Endothelial cell of umbilical vein (primary cell): ENCODE results near the gene ZNF652. TPM values are rescaled to one million over a fixed set of nuclear protein-coding genes. Genes with fewer than 3 reads are reported as not detected.
A peak's percentile ranks its signal among the peaks of the same experiment; 100 is the strongest.

Source experiments
- BruUV-seq: library from RNA; stranded (reverse); fragments of 400-500 nt; replicated peaks from 2 replicates; lab custom pipeline; 2021; lab: Mats Ljungman, UMichigan
- CTCF ChIA-PET: fragments of 300-600, 350-600 bp; sonication (Branson Sonifier 250); formaldehyde crosslinking; loops from one replicate; lab custom pipeline; 2021; ENCODE audit warnings: antibody characterized with exemption, inconsistent platforms; lab: Charles Lee
- POLR2A ChIA-PET: fragments of 300-600, 350-600 bp; sonication (Branson Sonifier 250); formaldehyde crosslinking; loops from one replicate; lab custom pipeline; 2021; ENCODE audit warnings: antibody characterized with exemption, inconsistent platforms; lab: Charles Lee
- DNase-seq: peaks from one replicate; pipeline ENCODE4 v3.0.0-alpha.2; 2011; ENCODE audit warnings: low read depth, low spot score
- FAIRE-seq: peaks from 2 replicates; lab custom pipeline; 2011; peaks lifted over from hg19 to GRCh38; lab: Jason Lieb, UNC
- H2AFZ ChIP-seq: 2 replicates; pipeline ENCODE4 v1.6.0; 2012; ENCODE audit warnings: low read depth, low read length, control low read depth, inconsistent platforms
- H3K27ac ChIP-seq: 2 replicates; pipeline ENCODE4 v1.5.1; 2011; ENCODE audit warnings: low read depth, mild to moderate bottlenecking, control low read depth, low read length, moderate library complexity; ENCODE audit not compliant: insufficient read depth
- H3K27me3 ChIP-seq, 2 experiments: 2 replicates each; pipeline versions ENCODE4 v1.6.0 to v1.6.1; 2011; ENCODE audit warnings: low read length in 2 of 2, mixed read lengths in 1 of 2; ENCODE audit not compliant: control insufficient read depth in 2 of 2, insufficient read depth in 2 of 2
- H3K36me3 ChIP-seq, 2 experiments: 2 replicates in 1 of 2; 3 replicates in 1 of 2; pipeline ENCODE4 v1.5.1; 2011; ENCODE audit warnings: low read length in 2 of 2, mild to moderate bottlenecking in 1 of 2, moderate library complexity in 1 of 2; ENCODE audit not compliant: control insufficient read depth in 2 of 2, insufficient read depth in 2 of 2; ENCODE audit errors: extremely low read depth in 1 of 2
- H3K4me1 ChIP-seq: 3 replicates; pipeline ENCODE4 v1.5.1; 2011; ENCODE audit warnings: mild to moderate bottlenecking, low read length; ENCODE audit not compliant: control insufficient read depth, insufficient read depth; ENCODE audit errors: extremely low read depth
- H3K4me2 ChIP-seq: 2 replicates; pipeline ENCODE4 v1.6.1; 2011; ENCODE audit warnings: low read length, control low read depth, mixed read lengths; ENCODE audit not compliant: insufficient read depth
- H3K4me3 ChIP-seq, 3 experiments: fragments of 200-600 bp in 1 of 3; sonication (generic), shearing (Covaris generic) in 1 of 3; replicated peaks in 1 of 3; 2 replicates each; pipeline ENCODE4 v1.5.1; 2011 to 2016; ENCODE audit warnings: control low read depth in 3 of 3, low read length in 3 of 3, mild to moderate bottlenecking in 2 of 3, inconsistent platforms in 1 of 3, low read depth in 1 of 3, moderate library complexity in 1 of 3; ENCODE audit not compliant: insufficient read depth in 1 of 3
- H3K79me2 ChIP-seq: 2 replicates; pipeline ENCODE4 v1.6.0; 2012; ENCODE audit warnings: low read length, inconsistent platforms; ENCODE audit not compliant: control insufficient read depth, insufficient read depth
- H3K9ac ChIP-seq: replicated peaks from 2 replicates; pipeline ENCODE3; 2011; ENCODE audit warnings: low read length, control low read depth; ENCODE audit not compliant: insufficient read depth; ENCODE audit errors: extremely low read depth
- H3K9me1 ChIP-seq: replicated peaks from 3 replicates; pipeline ENCODE4 v1.6.0; 2011; ENCODE audit warnings: mild to moderate bottlenecking, low read length; ENCODE audit not compliant: control insufficient read depth, insufficient read depth; ENCODE audit errors: extremely low read depth
- H3K9me3 ChIP-seq: replicated peaks from 2 replicates; pipeline ENCODE4 v1.5.1; 2012; ENCODE audit warnings: low read length, inconsistent platforms; ENCODE audit not compliant: control insufficient read depth, insufficient read depth
- H4K20me1 ChIP-seq: replicated peaks from 2 replicates; pipeline ENCODE3; 2011; ENCODE audit warnings: mild to moderate bottlenecking, low read length; ENCODE audit not compliant: control insufficient read depth, insufficient read depth; ENCODE audit errors: extremely low read depth
- EZH2 ChIP-seq: IDR thresholded peaks from 2 replicates; pipeline ENCODE4 v1.6.1; 2012; ENCODE audit warnings: borderline replicate concordance, low read depth, mild to moderate bottlenecking, moderate library complexity, low read length, inconsistent platforms; ENCODE audit not compliant: severe bottlenecking
- FOS ChIP-seq: IDR thresholded peaks from 2 replicates; pipeline ENCODE4 v1.6.1; 2011; ENCODE audit warnings: mild to moderate bottlenecking, low read length, moderate library complexity, borderline replicate concordance; ENCODE audit not compliant: insufficient read depth
- GATA2 ChIP-seq: IDR thresholded peaks from 2 replicates; pipeline ENCODE4 v1.7.0; 2011; ENCODE audit warnings: low read depth, mild to moderate bottlenecking, moderate library complexity, mixed read lengths, low read length; ENCODE audit not compliant: insufficient read length, insufficient read depth
- JUN ChIP-seq: IDR thresholded peaks from 2 replicates; pipeline ENCODE4 v1.6.1; 2011; ENCODE audit warnings: borderline replicate concordance, low read depth; ENCODE audit not compliant: insufficient read length, insufficient read depth
- MYC ChIP-seq: IDR thresholded peaks from one replicate; pipeline ENCODE4 v1.6.1; 2011; ENCODE audit warnings: mild to moderate bottlenecking, low read depth, low read length
- POLR2A ChIP-seq: IDR thresholded peaks from 2 replicates; pipeline ENCODE4 v1.6.1; 2012; ENCODE audit warnings: low read depth, mild to moderate bottlenecking, control low read depth, low read length
- POLR2AphosphoS5 ChIP-seq: IDR thresholded peaks from 2 replicates; pipeline ENCODE4 v1.6.1; 2012; ENCODE audit warnings: low read depth, mild to moderate bottlenecking, control low read depth, low read length, moderate library complexity; ENCODE audit not compliant: insufficient read depth
- dilution Hi-C: fragments of 300-500 bp; cut with MboI; formaldehyde crosslinking; loops from one replicate; pipeline ENCODE4 v1.15.0; 2019; ENCODE audit warnings: low sequenced_read_pairs; ENCODE audit not compliant: extremely low pct_ligation_motif_present
- intact Hi-C: fragments of 100-400 bp; cut with micrococcal nuclease; formaldehyde crosslinking; loops from one replicate; pipeline ENCODE4 v1.10.0; 2022
- polyA plus RNA-seq, 4 experiments: library from polyadenylated mRNA; depleted of rRNA in 3 of 4; stranded (reverse) in 3 of 4; unstranded in 1 of 4; fragments of >200 nt; gene quantifications; 2 replicates each; pipeline versions ENCODE4 v1.2.1 to v1.2.3, GENCODE V29; 2011 to 2012; ENCODE audit warnings: missing spikeins in 1 of 4
- total RNA-seq: library from RNA; stranded (reverse); gene quantifications from 2 replicates; pipeline ENCODE4 v1.2.3, GENCODE V29; 2021
- TF ChIP-seq, protein P1 (sequence below), 2 donors: IDR thresholded peaks; 1 replicate in 1 of 2; 2 replicates in 1 of 2; pipeline ENCODE4 v1.5.1; 2011; ENCODE audit warnings: low read length in 2 of 2, mild to moderate bottlenecking in 2 of 2, moderate library complexity in 2 of 2, control low read depth in 1 of 2, inconsistent platforms in 1 of 2, low read depth in 1 of 2; ENCODE audit not compliant: insufficient read depth in 1 of 2; ENCODE audit errors: extremely low read depth in 1 of 2
- TF ChIP-seq, protein P2 (sequence below): IDR thresholded peaks from 2 replicates; pipeline ENCODE4 v1.6.1; 2011; ENCODE audit not compliant: insufficient read depth, insufficient read length

Gene ZNF652
- total and polyA plus RNA-seq, 2 donors (not counting 3 experiments of a cell fraction or from before 2014, with no cell fraction given), result 6.1 to 18.6 TPM

DNA sequence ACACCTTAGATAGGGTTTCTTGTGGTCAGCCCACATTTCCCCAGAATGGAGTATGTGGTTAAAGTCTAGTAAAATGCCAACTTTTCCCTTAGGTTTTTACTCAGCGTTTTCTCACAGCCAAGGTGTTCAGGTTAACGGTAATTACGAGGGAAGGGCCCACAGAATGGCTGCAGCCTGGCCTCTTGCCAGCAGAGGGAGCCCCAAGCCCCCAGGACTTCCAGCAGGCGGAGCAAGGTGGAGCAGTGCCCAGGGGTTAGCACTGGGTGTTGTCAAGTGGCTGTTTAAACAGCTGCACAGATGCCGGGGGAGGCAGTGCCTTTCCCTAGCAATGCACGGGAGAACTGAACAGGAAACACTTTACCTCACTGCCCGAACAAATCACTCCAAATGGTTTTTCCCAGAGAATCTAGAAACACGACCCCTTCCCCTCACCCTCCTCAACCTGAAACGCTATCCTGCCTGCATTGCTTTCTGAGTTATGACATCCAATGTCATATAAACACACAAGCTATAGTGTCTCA lies 46.0 kb upstream of the ZNF652 start:
- no TSS peak for BruUV-seq
- Histone ChIP-seq H3K4me2 (no peak overlapping the region), H4K20me1 (no peaks in the 10 kb centered on the region), H3K27me3 (no peaks in the 10 kb centered on the region), H3K9ac (no peak overlapping the region), H3K27ac (no peak overlapping the region), H2AFZ (no peak overlapping the region), H3K4me1 (no peaks in the 10 kb centered on the region), H3K9me3 (no peaks in the 10 kb centered on the region), H3K36me3 (peaks cover 28 to 61% of the 10 kb centered on the region in 2 experiments), H3K9me1 (no peaks in the 10 kb centered on the region), H3K79me2 (peaks cover 1% of the 10 kb centered on the region), H3K4me3 (no peak overlapping the region)
- TF ChIP-seq, protein P1, sequence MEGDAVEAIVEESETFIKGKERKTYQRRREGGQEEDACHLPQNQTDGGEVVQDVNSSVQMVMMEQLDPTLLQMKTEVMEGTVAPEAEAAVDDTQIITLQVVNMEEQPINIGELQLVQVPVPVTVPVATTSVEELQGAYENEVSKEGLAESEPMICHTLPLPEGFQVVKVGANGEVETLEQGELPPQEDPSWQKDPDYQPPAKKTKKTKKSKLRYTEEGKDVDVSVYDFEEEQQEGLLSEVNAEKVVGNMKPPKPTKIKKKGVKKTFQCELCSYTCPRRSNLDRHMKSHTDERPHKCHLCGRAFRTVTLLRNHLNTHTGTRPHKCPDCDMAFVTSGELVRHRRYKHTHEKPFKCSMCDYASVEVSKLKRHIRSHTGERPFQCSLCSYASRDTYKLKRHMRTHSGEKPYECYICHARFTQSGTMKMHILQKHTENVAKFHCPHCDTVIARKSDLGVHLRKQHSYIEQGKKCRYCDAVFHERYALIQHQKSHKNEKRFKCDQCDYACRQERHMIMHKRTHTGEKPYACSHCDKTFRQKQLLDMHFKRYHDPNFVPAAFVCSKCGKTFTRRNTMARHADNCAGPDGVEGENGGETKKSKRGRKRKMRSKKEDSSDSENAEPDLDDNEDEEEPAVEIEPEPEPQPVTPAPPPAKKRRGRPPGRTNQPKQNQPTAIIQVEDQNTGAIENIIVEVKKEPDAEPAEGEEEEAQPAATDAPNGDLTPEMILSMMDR (IDR thresholded peaks at IDR 0.05; ENCODE audit: extremely low read depth in 1 of 2, insufficient read depth in 1 of 2, low read depth in 1 of 2, low read length in 2 of 2), result peak; percentile 92 to 94
- TF ChIP-seq POLR2A, result no peak
- peak; percentile 65 for DNase-seq
- intact Hi-C loops (loop anchor here (1.0 kb wide), 1 partner anchor 148 kb away; no protein-coding TSS in a partner anchor), dilution Hi-C loops (no loop called here)
- no peak for FAIRE-seq
- POLR2A ChIA-PET, result no interaction called here
- CTCF ChIA-PET, result interaction anchor here (0.6 to 9.9 kb wide), 8 partner anchors 9 to 148 kb away, joined by 3 to 116 read pairs (median 4); no protein-coding TSS in a partner anchor

DNA sequence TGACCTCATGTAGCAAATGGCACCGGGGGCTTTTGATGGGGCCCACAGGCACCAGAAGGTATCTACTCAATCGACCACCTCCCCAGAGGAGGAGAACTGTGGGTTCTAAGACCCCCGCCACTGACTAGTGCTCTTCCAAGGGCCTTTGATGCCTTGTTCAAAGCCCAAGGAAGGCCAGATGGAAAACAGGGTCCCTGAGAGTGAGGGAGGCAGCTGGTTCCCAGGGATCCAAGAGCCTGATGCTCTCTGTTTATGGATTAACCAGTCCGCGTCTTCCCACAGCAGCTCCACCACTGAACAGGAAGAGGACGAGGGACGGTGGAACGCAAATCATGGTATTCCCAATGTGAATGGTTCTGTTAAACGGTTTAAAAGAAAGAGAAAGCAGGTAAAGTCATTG lies 45.0 kb upstream of the ZNF652 start:
- Histone ChIP-seq H3K9me3 (no peaks in the 10 kb centered on the region), H2AFZ (no peak overlapping the region), H4K20me1 (no peaks in the 10 kb centered on the region), H3K27ac (no peak overlapping the region), H3K4me3 (no peak overlapping the region), H3K4me2 (no peak overlapping the region), H3K36me3 (peaks cover 28 to 54% of the 10 kb centered on the region in 2 experiments), H3K4me1 (no peaks in the 10 kb centered on the region), H3K79me2 (no peaks in the 10 kb centered on the region), H3K9me1 (no peaks in the 10 kb centered on the region), H3K27me3 (no peaks in the 10 kb centered on the region), H3K9ac (no peak overlapping the region)
- TF ChIP-seq GATA2 (no peak), JUN (no peak), POLR2A (no peak), EZH2 (no peak), FOS (no peak), POLR2AphosphoS5 (no peak), MYC (no peak)
- TF ChIP-seq, protein P1 (IDR thresholded peaks at IDR 0.05; ENCODE audit: extremely low read depth in 1 of 2, insufficient read depth in 1 of 2, low read depth in 1 of 2, low read length in 2 of 2), result no peak
- TF ChIP-seq, protein P2, sequence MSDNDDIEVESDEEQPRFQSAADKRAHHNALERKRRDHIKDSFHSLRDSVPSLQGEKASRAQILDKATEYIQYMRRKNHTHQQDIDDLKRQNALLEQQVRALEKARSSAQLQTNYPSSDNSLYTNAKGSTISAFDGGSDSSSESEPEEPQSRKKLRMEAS, result no peak
- dilution Hi-C loops, result no loop called here
- FAIRE-seq (no peak), DNase-seq (no peak)
- intact Hi-C loops, result no loop called here
- ChIA-PET POLR2A (no interaction called here), CTCF (interaction anchor here (0.9 to 9.9 kb wide), 7 partner anchors 8 to 149 kb away, joined by 4 to 116 read pairs (median 4); no protein-coding TSS in a partner anchor)
- no TSS peak for BruUV-seq
